IMR-90 (cell line): ENCODE data around the gene RPGR.

ENCODE experiments used
- BHLHE40 ChIP-seq: fragments of 150-350 bp; IDR thresholded peaks from 2 replicates; pipeline ENCODE4 v1.6.1; 2016; ENCODE audit warnings: mild to moderate bottlenecking, low read depth, low read length
- CEBPB ChIP-seq: IDR thresholded peaks from 2 replicates; pipeline ENCODE4 v1.6.1; 2012; ENCODE audit warnings: low read depth, low read length, improper control_type of control experiment
- POLR2A ChIP-seq: IDR thresholded peaks from 2 replicates; pipeline ENCODE4 v1.6.1; 2012; ENCODE audit warnings: mild to moderate bottlenecking, low read depth, low read length
- TF ChIP-seq, protein P1 (sequence below): conservative IDR thresholded peaks from 2 replicates; pipeline ENCODE4 v1.5.1; 2012; ENCODE audit warnings: mild to moderate bottlenecking, low read depth, low read length, improper control_type of control experiment

DNA sequence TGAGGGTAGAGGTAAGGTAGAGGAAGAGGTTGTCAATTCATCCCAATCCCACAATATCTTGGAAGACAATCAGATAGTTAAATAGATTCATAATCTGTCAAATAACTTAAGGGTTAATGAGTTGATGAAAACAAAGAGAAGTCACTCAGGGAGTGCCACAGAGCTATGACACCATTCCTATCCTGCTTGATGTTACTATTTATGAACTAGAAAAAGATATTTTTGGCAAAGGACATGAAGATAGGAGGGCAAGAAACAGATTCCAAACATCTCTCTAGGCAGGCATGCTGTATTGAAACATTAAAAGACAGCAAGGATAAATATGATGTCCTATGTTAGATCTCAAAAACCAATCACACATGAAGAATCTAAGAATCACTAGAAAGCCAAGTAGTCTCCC lies 103.1 kb downstream of the RPGR start:
- TF ChIP-seq, protein P1, sequence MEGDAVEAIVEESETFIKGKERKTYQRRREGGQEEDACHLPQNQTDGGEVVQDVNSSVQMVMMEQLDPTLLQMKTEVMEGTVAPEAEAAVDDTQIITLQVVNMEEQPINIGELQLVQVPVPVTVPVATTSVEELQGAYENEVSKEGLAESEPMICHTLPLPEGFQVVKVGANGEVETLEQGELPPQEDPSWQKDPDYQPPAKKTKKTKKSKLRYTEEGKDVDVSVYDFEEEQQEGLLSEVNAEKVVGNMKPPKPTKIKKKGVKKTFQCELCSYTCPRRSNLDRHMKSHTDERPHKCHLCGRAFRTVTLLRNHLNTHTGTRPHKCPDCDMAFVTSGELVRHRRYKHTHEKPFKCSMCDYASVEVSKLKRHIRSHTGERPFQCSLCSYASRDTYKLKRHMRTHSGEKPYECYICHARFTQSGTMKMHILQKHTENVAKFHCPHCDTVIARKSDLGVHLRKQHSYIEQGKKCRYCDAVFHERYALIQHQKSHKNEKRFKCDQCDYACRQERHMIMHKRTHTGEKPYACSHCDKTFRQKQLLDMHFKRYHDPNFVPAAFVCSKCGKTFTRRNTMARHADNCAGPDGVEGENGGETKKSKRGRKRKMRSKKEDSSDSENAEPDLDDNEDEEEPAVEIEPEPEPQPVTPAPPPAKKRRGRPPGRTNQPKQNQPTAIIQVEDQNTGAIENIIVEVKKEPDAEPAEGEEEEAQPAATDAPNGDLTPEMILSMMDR, result no peak
- TF ChIP-seq CEBPB (no peak), POLR2A (no peak), BHLHE40 (no peak)
